IPS DF 19.7 (cell line): ENCODE results near the gene SPHK2.
"Not testable (repeated sequence)": the region's sequence is repeated elsewhere in the genome, so short reads cannot be mapped to it uniquely, and the experiment has no call there.

ENCODE experiments used
- DNase-seq: peaks from one replicate; pipeline ENCODE4 v3.0.0-alpha.2; 2013; ENCODE audit warnings: low read depth, low spot score

Gene SPHK2

GRCh38 chr19:48660852-48661710 is 41.8 kb downstream of the SPHK2 start:
- no peak for DNase-seq

DNA sequence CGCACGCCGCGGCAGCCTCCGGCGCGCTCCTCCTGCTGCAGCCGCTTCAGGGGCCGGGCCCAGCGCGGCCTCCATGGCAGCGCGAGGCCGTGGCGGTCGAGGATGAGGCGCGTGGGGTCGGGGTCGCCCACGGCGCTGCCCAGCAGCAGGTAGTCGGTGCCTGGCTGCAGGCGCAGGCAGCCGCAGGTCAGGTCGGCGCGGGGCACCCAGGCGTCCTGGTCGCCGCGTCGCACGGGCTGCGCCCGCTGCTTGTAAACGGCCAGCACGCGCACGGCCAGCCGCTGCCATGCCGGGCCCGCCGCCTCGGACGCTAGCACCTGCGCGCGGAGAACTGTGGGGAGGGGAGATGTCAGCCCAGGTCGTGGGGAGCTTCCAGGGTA is 42.4 kb downstream of the SPHK2 start:
- no peak for DNase-seq

DNA sequence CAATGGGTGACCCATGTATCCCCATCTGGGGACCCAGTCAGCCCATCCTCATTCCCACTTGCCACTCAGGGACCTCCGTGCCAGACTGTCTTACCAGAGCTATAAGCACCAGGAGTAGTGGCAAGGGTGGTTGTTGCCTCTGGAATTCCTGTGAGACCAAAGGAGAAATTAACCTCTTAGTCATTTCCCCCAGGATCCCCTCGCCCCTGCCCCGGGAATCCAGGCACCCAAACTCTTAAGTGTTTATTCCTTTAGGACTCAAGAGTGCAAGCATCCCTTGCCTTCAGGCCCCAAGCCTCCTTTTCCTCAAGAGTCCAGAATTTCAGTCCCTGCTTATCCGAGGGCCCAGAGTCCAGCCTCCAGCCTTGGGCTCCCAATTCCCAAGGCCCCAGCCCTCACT is 44.4 kb downstream of the SPHK2 start:
- no peak for DNase-seq

GRCh38 chr19:48664476-48664875 is 45.2 kb downstream of the SPHK2 start:
- no peak for DNase-seq

DNA sequence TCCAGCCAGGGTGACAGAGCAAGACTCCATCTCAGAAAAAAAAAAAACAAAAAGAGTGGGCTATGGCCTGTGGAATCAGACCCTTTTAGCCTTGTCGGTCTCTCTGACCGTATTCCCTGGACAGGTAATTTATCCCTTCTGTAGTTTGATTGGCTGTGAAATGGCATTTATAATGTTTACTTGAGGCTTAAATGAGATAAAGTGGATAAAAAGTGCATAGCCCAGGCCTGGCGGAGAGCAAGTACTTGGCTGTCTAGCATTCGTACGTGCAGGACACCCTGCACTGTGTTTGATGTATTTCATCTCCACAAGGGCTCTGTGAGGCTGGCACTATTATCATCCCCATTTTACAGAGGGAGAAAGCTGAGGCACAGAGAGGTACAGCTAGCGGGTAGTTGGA is 46.5 kb downstream of the SPHK2 start:
- DNase-seq, result no peak

GRCh38 chr19:48668332-48668731 is 49.0 kb downstream of the SPHK2 start:
- no peak for DNase-seq

DNA sequence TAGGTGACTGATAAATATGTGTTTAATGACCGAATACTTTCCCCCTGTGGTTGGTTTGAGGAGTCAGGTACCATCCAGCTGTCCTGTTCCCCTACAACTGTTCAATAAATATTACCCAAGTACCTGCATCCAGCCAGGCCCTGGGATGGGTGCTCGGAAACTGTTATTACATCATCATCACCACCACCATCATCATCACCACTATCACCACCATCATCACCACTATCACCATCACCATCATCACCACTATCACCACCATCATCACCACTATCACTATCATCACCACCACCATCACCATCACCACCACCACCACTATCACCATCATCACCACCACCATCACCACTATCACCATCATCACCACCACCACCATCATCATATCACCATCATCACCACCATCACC is 49.5 kb downstream of the SPHK2 start:
- no peak for DNase-seq

DNA sequence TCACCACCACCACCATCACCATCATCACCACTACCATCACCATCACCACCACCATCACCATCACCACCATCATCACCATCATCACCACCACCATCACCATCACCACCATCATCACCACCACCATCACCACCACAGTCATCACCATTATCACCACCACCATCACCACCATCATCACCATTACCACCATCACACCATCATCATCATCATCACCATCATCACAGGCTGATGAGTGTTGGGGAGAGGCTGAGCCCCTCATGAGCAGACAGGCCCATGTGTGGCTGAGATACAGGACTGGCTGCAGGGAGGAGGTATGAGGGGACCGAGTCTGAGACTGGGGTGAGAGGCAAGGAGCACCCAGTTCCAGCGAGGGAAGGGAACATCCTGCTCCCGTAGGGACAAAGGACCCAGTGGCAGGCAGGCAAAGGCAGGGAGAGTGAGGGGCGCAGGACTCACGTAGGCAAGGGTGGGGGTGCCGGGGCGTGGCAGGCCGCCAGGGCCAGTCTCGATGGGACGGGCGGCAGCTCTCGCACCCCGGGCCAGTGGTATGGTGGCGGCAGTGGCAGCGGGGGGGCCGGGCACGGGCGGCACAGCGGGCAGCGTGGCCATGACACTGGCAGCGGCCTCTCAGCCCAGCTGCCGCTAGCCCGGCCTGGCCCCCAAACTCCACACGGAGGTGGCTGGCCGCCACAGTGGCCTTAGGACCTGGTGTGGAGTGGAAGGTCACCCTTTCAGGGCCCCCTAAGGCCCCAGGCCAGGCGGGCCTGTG is 50.8 kb downstream of the SPHK2 start:
- no peak for DNase-seq

GRCh38 chr19:48670699-48671445 is 51.6 kb downstream of the SPHK2 start:
- no peak for DNase-seq

- DNase-seq, result no peak
Measured at GRCh38 chr19:48671446-48671995, 52.2 kb downstream of the SPHK2 start.

GRCh38 chr19:48672994-48673393 is 53.7 kb downstream of the SPHK2 start, which contains the start of gene NTN5:
NTN5 (minus strand) TSS chr19:48673017; CDS start chr19:48670986, 2,031 bp downstream.
- DNase-seq, result no peak

DNA sequence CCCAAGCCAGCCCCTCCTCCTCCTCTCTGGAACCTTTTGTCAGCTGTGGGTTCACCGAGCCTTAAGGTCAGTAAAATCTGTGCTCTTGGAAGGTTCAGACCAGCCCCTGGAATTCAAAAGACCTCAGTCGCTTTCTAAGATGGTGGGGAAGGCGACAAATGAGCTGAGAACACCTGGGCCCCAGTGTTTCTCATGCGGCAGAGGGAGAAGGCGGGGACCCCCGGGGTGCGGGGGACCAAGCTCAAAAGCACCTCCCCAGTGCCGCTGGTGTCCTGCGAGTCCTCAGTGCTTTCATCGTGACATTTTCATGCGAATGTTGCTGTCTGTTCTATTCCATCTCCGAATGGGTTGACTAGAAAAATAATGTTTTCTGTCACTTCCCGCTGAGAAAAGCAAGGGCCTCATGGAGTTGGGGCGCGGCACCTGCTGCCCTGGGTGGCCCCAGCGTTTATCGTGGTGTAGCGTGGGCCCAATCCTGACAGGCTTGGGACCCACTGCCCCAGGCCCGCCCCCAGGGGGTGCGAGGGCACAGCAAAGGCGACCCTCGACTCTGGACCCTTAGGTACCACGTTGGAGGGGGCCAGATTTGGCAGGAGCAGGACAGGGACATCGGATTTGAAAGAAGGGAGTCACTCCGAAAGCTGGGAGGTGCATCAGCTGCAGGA is 54.3 kb downstream of the SPHK2 start:
- DNase-seq, result no peak

DNA sequence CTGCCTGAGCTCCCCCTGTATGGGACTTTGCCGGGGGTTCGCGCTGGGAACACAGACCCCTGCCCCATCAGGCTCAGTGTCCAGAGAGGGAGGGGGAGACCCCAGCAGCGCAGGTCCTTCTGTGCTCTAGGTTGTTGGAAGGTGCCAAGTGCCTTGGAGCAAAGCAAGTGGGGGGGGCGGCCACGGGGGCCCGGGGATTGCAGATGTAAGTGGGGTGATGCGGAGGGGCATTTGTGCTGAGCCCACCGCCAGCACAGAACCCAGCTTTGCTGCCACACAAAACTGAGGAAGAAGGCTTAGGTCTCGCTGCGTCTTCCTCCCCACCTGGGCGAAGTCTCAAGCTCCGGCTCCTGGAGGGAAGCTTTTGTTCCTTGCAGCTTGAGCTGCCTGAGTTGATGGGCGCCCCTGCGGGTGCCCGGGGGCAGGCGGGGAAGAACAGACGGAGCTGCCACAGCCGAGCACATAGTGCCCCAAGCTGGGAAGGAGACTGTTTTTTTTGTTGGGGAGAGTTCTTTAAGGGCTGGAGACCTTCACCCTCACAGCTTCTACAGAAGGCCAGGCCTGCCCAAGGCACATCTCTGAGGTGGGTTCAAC is 55.0 kb downstream of the SPHK2 start:
- DNase-seq, result no peak

DNA sequence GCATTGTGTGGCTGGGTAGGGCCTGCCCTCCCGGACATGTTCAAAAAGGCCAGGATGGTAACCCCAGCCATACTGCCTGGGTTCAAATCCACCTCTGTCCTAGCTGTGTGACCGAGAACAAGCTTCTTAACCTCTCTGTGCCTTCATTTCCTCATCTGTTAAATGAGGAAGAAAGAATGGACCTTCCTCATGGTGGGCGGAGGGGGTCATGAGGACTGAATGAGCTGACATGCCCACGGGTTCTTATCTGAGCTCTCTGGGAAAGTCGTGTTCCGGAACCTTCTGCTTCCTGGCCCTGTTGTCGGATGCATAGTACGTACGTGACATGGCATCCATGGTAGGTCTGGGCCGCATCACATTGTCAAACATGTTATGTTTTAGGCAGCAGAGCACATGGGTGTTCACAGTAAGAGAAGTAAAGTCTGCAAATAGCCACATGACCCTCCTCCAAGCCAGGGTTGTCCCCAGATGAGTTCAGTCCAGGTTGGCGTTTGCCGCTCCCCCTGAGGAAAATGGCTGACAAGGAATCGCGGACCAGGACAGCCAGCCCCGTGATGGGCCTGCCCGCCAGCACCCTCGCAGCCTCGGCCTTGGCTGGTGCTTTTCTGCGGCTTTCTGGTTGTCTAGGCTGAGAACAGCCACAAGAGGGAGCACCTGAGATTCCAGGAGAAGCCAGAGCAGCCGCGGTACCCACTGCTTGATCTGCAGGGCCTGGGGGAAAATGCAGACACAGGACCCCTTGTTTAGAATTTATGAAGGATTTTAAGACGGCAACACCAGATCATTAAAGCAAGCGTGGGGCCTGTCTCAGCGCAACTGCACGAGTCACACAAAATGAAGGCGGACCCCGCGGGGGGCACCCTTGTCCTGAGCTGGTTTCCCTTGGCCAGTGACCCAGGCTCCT is 55.9 kb downstream of the SPHK2 start:
- DNase-seq, result peak; percentile 76

DNA sequence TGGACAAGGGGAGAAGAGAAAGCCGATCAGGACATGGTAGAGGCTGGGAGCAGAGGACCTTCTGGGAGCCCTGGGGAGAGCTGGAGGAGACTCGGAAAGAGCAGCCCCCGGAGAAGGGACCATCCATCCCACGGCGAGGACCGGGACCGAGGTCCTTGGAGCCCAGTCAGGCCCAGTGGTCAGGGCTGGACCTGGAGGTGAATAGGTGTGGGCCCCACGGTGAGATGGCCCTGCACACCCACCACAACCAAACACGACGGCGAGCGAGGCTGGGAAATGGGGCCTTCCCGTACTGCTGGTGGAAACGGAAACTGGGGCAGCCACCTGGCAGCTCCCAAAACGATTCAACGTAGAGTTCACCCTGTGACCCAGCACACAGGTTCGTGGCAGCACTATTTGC is 57.2 kb downstream of the SPHK2 start:
- no peak for DNase-seq

GRCh38 chr19:48676887-48677286 is 57.6 kb downstream of the SPHK2 start:
- DNase-seq, result no peak

- no peak for DNase-seq
Measured at GRCh38 chr19:48678201-48678600, 58.9 kb downstream of the SPHK2 start.

DNA sequence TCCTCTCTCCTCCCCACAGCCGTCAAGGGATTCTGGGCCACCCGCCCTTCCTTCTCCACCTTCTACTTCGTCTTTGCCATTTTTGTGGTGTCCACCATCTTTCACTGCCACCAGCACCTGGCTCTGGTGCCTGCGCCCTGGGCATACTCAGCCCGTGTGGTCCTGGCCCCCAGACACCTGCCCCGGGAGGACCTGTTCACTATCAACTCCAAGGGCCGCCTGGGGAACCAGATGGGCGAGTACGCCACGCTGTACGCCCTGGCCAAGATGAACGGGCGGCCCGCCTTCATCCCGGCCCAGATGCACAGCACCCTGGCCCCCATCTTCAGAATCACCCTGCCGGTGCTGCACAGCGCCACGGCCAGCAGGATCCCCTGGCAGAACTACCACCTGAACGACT is 60.7 kb downstream of the SPHK2 start:
- not testable (repeated sequence) for DNase-seq
